ENCODE data around the gene HMG20B.
"Not testable (repeated sequence)": the region's sequence is repeated elsewhere in the genome, so short reads cannot be mapped to it uniquely, and the experiment has no call there.

The HMG20B gene

GRCh38 chr19:3556978-3557460, 15.7 kb upstream of the HMG20B start:
- peak; percentile 54 for DNase-seq

DNA sequence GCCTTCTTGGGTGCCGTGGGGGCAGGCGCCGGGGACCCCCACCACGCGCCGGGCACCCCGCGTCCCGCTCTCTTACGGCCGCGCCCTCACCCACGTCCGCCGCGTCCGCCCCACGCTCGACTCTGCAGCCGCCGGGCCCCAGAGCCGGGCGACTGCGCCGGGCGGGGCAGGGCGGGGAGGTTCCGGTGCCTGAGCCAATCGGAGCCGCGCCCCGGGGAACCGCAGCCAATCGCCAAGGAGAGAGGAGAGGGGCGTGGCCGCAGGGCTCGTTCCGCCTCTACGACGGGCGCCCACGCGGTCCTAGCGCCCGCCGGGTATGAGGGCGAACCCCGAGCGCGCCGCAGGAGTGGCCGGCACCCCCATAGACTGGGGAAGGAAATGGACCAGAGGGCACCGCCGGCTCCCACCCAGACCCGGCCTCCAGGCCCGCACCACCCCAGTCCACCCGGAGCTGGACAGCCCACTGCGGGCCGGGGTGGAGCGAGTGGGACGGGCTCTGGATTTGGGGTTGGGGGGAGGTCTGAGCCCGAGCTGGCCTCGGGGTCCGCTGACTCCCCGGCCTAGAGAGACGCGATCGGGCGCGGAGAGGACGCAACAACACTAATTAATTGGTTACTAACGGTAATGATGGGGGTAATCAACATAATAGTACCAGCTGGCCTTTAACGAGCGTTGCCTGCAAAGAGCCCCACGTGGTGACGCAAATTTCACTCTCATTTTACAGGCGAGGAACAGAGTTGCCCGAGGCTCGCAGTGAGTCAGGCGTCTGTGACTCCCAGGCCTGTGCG, 15.1 kb upstream of the HMG20B start, which contains the start of gene MFSD12:
Gene MFSD12, minus strand, starts transcription at position 126 of the 788 bp plus-strand sequence. CDS start 183 bp downstream, outside the sequence.
- DNase-seq: peak; percentile 96

- no peak for DNase-seq
Measured at GRCh38 chr19:3563709-3564524, 8.8 kb upstream of the HMG20B start.

GRCh38 chr19:3565139-3565538, 7.6 kb upstream of the HMG20B start:
- no peak for DNase-seq

DNA sequence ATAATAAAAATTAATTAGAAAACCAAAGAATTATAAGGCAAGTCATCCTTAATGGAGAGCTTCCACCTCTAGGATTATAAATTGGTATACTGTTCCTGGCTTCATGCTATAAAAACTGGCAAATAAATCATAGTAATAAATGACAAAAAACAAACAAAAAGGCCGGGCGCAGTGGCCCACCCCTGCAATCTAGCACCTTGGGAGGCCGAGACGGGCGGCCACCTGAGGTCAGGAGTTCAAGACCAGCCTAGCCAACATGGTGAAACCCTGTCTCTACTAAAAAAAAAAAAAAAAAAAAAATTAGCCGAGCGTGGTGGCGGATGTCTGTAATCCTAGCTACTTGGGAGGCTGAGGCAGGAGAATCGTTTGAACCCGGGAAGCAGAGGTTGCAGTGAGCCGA, 2.7 kb upstream of the HMG20B start:
- DNase-seq: not testable (repeated sequence)

DNA sequence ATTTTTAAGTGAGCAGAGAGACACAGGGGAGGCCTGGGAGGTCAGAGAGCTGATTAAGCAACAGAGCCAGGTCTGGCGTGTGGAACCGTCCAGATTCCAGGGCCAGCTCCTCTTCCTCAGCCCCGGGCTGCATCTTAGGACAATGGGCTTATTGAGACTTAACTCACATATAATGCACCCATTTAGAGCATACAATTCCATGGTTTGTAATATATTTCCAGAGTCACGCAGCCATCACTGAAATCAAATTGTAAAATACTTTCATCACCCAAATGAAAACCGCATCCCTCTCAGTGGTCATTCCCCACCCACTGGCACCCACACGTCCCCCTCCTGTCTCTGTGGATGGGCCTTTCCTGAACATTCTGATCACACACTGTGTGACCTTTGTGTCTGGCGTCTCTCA, 2.1 kb upstream of the HMG20B start:
- no peak for DNase-seq

- peak; percentile 100 for DNase-seq
Measured at GRCh38 chr19:3572132-3572854, 451 bp upstream of the HMG20B start.

GRCh38 chr19:3573162-3573857, 566 bp downstream of the HMG20B start:
- peak; percentile 26 for DNase-seq

- DNase-seq: peak; percentile 97
Measured at GRCh38 chr19:3573858-3574637, 1.3 kb downstream of the HMG20B start.

- DNase-seq: no peak
Measured at GRCh38 chr19:3575260-3575741, 2.6 kb downstream of the HMG20B start.

GRCh38 chr19:3575949-3576673, 3.4 kb downstream of the HMG20B start:
- DNase-seq: no peak

- no peak for DNase-seq
Measured at GRCh38 chr19:3576696-3577443, 4.1 kb downstream of the HMG20B start.

GRCh38 chr19:3577723-3578344, 5.1 kb downstream of the HMG20B start:
- DNase-seq: no peak

DNA sequence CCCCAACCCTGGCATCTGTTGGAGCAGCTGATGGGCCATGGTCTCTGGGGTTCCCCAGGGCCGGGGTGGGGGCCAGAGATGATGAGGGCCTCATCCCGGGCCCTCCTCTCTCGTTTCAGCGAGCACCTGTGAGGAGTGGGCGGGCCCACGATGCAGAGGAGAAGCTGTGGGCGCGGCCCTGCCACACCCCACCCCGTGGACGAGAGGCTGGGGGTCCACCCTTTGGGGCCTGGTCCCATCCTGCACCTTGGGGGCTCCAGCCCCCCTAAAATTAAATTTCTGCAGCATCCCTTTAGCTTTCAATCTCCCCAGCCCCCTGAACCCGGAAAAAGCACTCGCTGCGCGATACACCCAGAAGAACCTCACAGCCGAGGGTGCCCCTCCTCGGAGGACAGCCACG, 5.6 kb downstream of the HMG20B start:
- no peak for DNase-seq

DNA sequence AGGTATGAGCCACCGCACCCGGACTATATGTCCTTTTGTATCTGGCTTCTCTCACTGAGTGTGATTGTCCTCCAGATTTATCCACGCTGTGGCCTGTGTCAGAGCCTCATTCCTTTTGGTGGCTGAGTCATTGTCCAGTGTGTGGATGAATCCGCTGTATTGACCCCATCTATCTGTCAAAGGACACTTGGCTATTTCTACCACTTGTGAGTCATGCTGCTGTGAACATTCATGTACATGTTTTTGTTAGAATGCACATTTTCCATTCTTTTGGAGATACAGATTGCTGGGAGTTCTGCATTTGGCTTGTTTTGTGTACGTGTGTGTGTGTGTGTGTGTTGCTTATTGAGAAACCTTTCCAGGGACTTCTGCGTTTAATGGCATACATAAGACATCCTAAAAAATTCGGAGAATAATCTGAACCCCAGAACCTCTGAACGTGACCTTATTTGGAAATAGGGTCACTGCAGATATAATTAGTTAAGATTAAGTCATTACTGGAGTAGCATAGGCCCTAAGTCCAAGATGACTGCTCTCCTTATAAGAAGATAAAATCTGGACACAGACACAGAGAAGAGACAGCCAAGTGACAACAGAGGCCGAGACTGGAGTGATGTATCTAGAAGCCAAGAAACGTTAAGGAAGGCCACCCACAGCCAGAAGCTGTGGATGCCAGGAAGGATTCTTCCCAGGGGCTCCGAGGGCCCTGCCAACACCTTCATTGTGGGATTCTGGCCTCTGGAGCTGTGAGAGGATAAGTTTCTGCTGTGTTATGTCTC, 7.6 kb downstream of the HMG20B start:
- no peak for DNase-seq

GRCh38 chr19:3581792-3582191, 9.0 kb downstream of the HMG20B start:
- DNase-seq: not testable (repeated sequence)

GRCh38 chr19:3584036-3584802, 11.5 kb downstream of the HMG20B start:
- not testable (repeated sequence) for DNase-seq
